Adrenal gland (tissue), 5 donors: ENCODE data around the gene ZBTB7C.

ENCODE experiments used
- CTCF ChIP-seq, 6 experiments: fragments of 450-650 bp in 4 of 6; fragments of 200-600 bp in 2 of 6; sonication (generic) in 1 of 6; IDR thresholded peaks; 1 replicate in 5 of 6; 2 replicates in 1 of 6; pipeline versions ENCODE4 v1.5.1 to v1.8.0; 2016 to 2021; ENCODE audit warnings: antibody characterized with exemption in 6 of 6, mild to moderate bottlenecking in 2 of 6, moderate library complexity in 1 of 6
- POLR2A ChIP-seq, 2 donors: fragments of 450-650 bp; IDR thresholded peaks; one replicate each; pipeline ENCODE4 v1.6.1; 2017; ENCODE audit warnings: antibody characterized with exemption in 2 of 2, mild to moderate bottlenecking in 2 of 2, moderate library complexity in 1 of 2
- donor health status: DM: no; HTN: no; CAD: no.

- TF ChIP-seq CTCF (IDR thresholded peaks at IDR 0.05) (no peak), POLR2A (IDR thresholded peaks at IDR 0.05) (no peak)
Observed at GRCh38 chr18:47978603-47979002, 430.6 kb downstream of the ZBTB7C start.
